GM19328 (cell line): ENCODE measurements around the gene TTYH3.
"Not testable (repeated sequence)": the region's sequence is repeated elsewhere in the genome, so short reads cannot be mapped to it uniquely, and the experiment has no call there.

Experiments used
- ATAC-seq: cut with Tn5 transposase; IDR thresholded peaks from one replicate; pipeline ENCODE4 v1.9.1; 2021; ENCODE audit warnings: mild to moderate bottlenecking, moderate library complexity; ENCODE audit not compliant: unreplicated experiment

Gene TTYH3

DNA sequence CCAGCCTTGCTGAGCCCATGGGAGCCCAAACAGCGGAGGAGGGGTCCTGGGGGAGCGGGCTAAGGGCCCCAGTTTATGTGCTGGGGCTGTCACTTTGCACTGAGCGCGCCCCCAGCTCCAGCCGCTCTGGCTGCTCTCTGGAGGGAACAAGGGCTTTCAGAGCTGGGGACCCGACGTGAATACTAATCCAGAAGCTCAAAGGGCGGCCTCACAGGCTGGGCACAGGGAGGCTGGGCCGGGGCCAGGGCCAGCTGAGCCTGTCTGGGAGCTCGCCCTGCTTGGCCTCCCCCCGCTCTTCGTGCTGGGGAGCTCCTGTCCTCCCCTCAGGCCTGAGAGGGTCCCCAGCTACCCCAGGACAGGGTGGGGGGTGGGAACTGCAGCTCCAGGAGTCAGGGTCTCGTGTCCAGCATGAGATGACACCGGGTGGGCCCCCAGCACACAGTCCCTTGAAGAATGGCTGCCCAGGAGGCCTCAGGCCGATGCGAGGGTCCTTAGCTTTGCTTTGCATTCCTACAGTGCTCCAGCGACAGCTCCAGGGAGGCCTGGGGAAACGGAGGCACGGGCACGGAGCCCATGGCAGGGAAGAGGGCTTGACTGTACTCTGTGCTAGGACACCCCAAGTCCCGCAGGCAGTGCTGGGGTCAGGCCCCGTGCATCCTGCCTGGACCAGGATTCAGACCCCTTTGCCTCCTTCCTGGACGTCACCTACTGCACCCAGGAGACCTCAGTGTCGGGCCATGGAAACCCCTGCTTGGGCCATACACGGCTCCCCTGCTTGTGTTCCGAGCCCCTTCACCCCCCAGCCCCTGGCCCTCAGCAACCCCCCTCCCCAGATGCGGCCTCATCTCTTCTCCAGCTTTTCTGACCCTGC, 50.4 kb downstream of the TTYH3 start:
- ATAC-seq, result no peak

DNA sequence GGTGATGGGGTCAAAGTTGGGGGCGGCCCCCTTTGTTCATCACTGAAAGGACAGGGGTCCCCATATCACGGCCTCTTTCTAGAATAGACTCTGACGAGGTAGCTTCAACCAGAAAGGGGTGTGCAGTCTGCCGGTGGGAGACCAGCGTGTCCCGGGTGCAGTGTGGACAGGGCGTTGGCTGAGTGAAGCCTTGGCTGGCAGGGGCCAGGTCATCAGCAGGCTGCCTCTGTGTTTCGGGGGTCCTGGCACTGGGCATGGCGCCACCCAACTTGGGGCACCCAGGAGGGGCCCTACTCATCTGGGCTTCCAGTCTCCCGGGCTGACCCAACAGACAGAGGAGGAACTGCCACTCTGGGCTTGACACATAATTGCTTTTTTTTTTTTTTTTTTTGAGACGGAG, 52.7 kb downstream of the TTYH3 start:
- ATAC-seq, result no peak

DNA sequence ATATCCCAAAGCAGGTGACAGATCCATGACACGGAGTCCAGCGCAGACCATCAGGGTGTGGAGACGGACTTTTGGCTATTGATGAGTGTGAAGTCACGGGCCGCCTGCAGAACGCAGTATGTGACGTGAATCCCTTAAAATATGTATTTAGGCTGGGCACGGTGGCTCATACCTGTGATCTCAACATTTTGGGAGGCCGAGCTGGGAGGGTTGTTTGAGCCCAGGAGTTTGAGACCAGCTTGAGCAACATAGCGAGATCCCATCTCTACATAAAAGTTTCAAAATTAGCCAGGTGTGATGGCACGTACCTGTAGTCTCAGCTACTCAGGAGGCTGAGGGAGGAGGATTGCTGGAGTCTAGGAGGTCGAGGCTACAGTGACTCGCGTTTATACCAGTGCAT, 54.3 kb downstream of the TTYH3 start:
- no peak for ATAC-seq

DNA sequence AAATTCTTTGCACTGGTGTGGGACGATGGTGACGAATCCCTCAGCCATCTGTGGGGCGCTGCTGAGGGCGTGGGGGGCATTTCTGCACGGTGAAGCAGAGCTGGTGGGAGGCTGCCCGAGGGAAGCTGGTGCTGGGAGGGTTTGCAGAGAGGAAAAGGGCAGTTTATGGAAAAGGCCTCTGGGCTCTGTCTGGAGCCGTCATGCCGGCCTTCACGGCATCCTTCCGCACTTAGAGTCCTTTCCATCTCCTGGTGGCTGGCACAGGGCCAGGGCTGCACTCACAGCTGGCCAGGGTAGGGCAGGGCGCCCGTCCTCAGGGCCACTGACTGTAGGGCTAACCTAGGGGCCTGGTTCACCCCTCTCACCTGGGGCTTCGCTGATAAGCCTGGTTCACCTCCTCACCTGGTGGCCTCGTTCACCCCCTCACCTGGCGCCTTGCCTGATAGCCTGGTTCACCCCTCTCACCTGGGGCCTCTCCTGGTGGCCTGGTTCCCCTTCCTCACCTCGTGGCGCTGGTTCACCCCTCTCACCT, 55.6 kb downstream of the TTYH3 start:
- ATAC-seq, result no peak

DNA sequence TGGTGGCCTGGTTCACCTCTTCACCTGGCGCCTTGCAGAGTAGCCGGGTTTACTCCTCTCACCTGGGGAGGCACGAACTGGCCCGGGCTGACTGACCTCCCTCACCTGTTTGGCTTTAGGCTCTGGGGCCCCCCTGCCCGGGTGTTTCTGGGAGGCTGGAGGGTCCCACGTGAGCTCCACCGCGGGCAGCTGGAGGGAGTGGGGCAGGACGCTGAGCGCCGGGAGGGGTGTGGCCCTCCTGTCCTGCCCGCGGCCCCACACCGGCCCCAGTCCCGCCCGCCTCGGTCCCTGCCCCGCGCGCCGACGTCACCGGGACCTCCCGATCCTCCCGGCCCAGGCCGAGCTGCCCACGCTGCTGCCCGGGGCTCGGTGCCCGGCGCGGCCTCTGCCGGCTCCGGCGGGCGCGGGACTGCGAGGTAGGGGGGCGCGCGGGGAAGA, 56.1 kb downstream of the TTYH3 start, which contains the start of gene AMZ1:
AMZ1 (plus strand) TSS at position 322 of the 438 bp plus-strand sequence. CDS start 12,250 bp downstream, outside the sequence.
- no peak for ATAC-seq

DNA sequence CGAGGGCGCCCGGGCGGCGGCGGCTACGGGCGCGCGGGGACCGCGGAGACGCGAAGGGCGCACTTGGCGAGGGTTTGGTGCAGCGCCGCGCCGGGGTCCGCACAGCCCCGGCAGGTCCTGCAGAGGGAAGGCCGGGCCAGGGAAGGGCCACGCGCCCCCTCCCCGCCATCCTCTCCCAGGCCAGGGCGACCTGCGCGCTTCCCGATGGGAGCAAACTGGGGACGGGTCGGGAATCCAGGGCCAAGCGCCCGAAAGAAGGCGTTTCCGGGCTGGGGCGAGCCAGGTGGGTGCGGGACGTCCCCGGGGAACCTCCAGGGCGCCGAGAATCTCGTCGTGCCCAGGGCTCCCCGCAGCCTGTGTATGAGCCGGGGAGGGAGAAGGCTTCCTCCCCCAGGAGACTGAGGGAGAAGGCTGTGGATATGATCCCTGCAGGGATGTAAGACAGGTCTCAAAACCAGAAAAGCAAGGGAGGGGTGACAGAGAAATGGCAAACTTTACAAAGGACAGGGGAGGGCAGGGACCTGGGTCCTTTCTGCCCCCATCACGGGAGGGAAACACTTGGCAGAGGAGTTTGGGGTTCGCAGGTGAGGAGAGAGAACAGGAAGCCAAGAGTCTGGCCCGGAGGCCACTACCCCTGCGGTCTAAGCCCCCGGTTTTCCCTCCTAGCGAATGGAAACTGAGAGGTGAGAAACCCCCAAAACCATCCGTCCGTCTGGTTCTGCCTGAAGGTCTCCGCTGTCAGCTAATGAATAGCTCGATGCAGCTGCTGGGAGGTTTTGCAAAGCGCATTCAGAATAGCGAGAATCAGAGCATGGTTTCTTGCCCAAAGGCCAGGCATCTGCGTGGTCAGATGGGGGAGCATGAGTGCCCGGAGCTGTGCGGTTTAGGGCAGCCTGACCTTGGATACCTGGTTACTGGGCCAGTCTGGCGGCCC, 56.9 kb downstream of the TTYH3 start:
- ATAC-seq, result peak; percentile 59

DNA sequence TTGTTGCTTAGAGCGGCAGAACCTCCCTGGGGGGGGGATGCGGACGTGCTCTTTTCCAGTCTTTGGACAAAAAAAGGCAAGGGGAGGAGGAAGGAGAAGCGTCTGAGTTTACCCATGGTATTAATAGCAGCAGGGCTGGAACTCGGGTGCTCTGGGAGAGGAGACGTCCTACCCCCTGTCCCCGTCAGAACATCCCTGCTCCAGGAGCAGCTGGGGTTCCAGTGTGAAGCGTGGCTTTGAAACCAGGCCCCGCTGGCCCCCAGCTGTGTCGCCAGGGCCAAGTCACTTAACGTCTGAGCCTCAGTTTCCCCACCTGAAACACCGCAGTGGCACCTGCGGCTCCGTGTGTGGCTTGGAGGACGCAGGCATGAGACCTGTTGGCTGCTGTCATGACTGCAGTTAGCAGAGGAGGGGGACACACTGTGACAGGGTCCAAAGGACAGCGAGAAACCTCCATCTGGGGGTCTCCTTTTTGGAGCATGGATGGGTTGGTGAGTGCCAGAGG, 57.6 kb downstream of the TTYH3 start:
- ATAC-seq, result no peak

DNA sequence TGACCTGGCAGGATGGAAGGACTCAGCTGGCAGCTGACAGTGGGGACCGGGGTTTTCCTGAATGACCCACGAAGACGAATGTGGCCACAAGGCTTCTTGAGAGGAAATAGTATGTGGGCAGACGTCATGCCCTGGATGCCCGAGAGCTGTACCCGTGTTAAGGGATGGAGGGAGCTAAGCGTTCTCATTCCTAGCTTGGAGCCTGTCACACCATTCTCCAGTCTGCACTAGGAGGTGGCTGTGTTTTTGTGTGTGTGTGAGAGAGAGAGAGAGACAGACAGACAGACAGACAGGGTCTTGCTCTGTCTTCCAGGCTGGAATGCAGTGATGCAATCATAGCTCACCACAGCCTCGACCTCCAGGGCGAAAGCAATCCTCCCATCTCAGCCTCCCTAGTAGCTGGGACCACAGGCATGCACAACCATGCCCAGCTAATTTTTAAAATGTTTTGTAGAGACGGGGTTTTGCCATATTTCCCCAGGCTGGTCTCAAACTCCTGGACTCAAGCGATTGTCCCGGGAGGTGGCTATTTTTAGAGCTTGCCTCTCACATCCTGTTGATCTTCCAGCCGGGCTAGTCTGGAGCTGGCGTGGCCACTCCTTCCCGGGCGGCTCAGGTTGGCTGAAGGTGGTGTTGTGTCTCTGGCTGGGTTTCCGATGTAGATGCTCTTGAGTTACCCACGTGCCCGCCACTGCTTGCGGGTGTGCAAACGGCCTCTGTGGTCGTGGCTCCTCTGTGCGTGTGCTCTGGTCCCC, 58.3 kb downstream of the TTYH3 start:
- no peak for ATAC-seq

DNA sequence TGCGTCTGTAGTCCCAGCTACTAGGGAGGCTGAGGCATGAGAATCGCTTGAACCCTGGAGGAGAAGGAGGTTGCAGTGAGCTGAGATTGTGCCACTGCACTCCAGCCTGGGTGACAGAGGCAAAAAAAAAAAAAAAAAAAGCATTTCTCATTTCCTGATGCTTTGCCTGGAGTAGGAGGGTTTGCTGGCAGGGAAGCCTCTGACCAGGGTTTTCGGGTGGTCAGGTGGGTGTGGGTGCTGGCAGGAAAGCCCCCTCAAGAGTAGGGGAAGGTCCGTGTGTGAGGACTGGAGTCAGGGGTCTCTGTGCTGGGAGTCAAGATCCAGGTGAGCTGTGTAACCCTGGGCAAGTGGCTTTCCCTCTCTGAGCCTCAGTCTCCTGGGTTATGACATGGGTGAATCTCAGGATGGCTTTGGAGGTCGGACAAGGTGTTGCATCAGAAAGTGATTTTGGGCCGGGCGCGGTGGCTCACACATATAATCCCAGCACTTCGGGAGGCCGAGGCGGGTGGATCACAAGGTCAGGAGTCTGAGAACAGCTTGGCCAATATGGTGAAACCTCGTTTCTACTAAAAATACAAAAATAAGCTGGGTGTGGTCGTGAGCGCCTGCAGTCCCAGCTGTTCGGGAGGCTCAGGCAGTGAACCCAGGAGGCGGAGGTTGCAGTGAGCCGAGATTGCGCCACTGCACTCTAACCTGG, 59.4 kb downstream of the TTYH3 start:
- no peak for ATAC-seq

DNA sequence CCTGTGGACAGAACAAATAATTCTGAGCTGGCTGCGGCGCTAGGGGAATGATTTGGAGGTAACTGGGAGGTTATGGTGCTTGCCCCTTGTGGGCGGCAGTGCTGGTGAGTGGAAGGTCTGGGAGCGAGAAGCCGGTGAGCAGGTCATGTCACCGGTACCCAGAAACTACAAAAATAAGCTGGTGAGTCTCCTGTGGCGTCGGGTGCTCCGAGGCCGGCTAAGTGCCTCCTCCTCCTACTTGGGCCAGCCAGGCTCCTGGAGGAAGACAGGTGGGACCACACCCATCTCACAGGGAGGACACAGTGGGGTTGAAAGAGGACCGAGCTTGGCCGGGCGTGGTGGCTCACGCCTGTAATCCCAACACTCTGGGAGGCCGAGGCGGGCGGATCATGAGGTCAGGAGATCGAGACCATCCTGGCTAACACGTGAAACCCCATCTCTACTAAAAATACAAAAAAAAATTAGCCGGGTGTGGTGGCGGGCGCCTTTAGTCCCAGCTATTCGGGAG, 60.2 kb downstream of the TTYH3 start:
- ATAC-seq, result not testable (repeated sequence)

DNA sequence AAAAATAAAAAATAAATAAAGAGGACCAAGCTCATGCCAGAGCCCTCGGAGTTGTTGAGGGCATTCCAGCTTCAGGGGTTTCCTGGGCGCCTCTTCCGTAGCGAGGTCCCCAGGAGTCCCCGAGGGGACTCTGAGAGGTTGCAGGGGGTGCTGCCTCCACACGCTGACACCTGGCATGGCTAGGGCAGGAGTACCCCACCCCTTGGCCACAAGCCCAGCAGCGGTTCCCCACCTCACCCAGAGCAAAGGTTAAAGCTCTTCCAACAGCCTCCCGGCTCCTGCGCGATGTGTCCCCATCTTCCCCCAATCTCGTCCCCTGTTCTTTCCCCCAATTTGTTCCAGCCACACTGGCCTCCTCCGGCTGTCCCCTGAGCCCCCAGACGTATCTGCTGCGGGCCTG, 60.8 kb downstream of the TTYH3 start:
- no peak for ATAC-seq

DNA sequence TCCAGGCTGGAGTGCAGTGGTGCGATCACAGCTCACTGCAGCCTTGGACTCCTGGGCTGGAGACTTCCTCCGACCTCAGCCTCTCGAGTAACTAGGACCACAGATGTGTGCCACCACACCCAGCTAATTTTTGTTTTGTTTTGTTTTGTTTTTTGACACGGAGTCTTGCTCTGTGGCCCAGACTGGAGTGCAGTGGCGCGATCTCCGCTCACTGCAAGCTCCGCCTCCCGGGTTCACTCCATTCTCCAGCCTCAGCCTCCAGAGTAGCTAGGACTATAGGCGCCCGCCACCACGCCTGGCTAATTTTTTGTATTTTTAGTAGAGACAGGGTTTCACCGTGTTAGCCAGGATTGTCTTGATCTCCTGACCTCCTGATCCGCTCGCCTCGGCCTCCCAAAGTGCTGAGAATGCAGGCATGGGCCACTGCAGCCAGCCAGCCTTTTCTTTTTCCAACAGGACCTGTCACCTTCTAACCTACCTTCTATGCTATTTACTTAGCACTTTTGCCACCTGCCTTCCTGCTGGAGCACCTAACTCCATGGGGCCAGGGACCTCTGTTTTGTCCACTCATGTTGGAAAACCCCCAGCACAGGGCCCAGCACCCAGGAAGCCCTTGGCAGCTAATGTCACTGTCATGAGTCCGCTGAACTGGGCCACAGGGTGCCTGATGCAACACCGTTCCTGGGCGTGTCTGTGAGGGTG, 61.8 kb downstream of the TTYH3 start:
- ATAC-seq, result not testable (repeated sequence)

DNA sequence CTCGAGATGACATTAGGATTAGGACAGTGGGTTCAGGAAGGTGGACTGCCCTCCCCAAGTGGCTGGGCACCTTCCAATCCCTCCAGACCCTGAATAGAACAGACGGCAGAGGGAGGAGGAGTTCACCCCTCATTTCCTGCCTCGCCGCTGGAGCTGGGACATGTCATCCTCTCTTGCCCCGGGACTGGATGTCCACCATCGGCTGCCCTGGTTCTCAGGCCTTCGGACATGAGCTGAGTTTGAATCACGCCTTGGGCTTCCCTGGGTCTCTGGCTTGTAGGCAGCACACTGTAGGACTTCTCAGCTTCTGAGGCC, 62.3 kb downstream of the TTYH3 start:
- not testable (repeated sequence) for ATAC-seq

DNA sequence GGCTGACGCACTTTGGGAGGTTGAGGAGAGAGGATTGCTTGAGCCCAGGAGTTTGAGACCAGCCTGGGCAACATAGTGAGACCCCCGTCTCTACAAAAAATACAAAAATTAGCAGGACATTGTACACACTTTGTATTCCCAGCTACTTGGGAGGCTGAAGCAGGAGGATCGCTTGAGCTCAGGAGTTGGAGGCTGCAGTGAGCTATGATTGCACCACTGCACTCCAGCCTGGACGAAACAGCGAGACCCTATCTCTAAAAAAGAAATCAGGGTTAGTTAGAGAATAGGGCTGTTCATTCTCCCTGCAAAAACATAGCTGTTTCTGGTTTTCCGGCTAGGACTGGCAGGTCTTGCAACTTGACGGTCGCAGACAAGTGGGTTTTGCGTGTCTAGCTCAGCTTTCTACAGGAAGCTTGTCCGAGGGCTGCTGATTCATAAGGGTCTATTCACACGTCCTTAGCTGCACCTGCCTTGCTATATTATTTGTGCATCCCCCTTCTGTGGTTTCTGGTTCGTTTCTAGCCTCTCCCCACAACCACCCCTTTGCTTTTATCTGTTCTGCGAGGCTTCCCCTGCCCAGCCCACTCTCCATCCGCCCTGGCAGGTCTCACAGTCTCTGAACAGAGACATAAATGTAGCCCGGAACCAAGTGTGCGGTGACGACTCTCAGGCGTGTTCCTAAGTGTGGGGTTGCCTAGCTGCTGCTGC, 66.9 kb downstream of the TTYH3 start:
- peak; percentile 88 for ATAC-seq

DNA sequence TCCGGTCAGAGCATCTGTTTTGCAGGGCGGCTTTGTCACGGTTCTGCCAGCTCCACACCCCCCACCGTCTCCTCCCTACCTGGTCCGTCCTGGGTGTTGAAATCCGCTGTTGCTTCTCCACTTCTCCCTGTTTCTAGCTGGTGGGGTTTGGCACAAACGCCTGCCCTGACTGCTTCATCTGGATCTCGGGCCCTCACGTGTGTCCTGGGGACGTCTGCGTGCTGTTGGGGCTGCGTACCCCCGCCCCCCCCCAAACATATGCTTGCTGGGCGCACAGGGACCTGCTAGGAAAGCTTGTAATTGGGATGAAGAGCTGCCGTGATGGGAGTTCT, 67.5 kb downstream of the TTYH3 start:
- no peak for ATAC-seq

DNA sequence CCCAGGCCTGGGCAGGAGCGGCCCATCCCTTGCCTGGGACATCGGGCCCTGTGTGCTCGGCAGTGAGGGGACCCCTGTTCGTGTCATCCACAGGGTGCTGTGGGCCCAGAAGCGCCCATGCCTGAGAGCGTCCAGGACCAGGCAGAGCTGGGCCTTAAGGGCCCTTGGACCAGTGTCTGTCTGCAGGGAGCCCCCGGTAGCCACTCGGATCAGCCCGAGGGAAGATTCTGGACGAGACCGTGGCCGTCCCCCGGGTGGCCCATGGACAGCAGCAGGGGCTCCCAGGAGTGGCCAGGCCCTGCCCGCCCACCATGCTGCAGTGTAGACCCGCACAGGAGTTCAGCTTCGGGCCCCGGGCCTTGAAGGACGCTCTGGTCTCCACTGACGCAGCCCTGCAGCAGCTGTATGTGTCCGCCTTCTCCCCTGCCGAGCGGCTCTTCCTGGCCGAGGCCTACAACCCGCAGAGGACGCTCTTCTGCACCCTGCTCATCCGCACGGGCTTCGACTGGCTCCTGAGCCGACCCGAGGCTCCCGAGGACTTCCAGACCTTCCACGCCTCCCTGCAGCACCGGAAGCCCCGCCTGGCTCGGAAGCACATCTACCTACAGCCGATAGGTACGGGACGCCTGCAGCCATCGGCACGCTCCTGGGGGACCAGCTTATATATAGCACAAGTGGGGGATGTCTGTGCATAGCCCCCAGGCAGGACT, 68.5 kb downstream of the TTYH3 start:
- ATAC-seq, result no peak

DNA sequence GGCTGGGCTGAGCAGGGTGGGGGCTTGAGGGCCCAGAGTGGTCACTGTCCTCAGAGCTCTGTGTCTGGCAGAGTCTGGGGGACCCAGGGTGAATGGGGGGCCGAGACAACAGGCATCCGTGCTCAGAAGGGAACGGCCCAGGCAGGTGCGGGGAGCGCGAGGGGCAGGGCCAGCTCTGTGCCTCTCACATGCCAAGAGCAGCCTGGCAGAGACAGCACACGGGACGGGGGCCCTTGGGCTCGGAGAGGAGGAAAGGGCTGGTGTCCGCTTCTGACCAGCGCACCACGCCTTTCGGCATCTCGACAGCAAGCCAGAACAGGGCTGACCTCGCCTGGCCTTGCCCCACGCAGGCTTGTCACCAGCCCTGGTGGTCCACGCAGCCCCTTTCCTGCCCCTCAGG, 69.6 kb downstream of the TTYH3 start:
- no peak for ATAC-seq
